Immature natural killer cell (primary cell): ENCODE data around the gene CCDC51. TPM values are rescaled to one million over a fixed set of nuclear protein-coding genes. Genes with fewer than 3 reads are reported as not detected.
A peak's percentile ranks its signal among the peaks of the same experiment; 100 is the strongest.

ENCODE experiments used
- DNase-seq, 3 donors: peaks; one replicate each; pipeline ENCODE4 v3.0.0; 2022; ENCODE audit warnings: mixed read lengths in 1 of 3
- H3K27ac Mint-ChIP-seq, 6 donors: one replicate each; pipeline ENCODE4 v1.8.0; 2020; ENCODE audit warnings: mixed read lengths in 6 of 6, mild to moderate bottlenecking in 5 of 6, inconsistent platforms in 4 of 6, moderate library complexity in 3 of 6
- H3K27me3 Mint-ChIP-seq, 3 donors: one replicate each; pipeline ENCODE4 v1.8.0; 2020 to 2021; ENCODE audit warnings: low read depth in 3 of 3, mild to moderate bottlenecking in 3 of 3, mixed read lengths in 3 of 3, moderate library complexity in 3 of 3, inconsistent platforms in 1 of 3
- H3K36me3 Mint-ChIP-seq, 3 donors: one replicate each; pipeline ENCODE4 v1.8.0; 2020; ENCODE audit warnings: mixed read lengths in 3 of 3, inconsistent platforms in 2 of 3, mild to moderate bottlenecking in 2 of 3
- H3K4me1 Mint-ChIP-seq, 2 donors: one replicate each; pipeline ENCODE4 v1.8.0; 2020; ENCODE audit warnings: inconsistent platforms in 2 of 2, mild to moderate bottlenecking in 2 of 2, mixed read lengths in 2 of 2, moderate library complexity in 1 of 2
- H3K4me3 Mint-ChIP-seq, 5 donors: one replicate each; pipeline ENCODE4 v1.8.0; 2020; ENCODE audit warnings: mild to moderate bottlenecking in 5 of 5, mixed read lengths in 5 of 5, inconsistent platforms in 3 of 5, moderate library complexity in 3 of 5
- H3K9me3 Mint-ChIP-seq, 6 donors: one replicate each; pipeline ENCODE4 v1.8.0; 2020; ENCODE audit warnings: mild to moderate bottlenecking in 6 of 6, mixed read lengths in 6 of 6, inconsistent platforms in 4 of 6, moderate library complexity in 3 of 6
- polyA plus RNA-seq, 3 donors: library from polyadenylated mRNA; unstranded; fragments of 300-500 nt; fragmentation: Illumina TruSeq; gene quantifications; one replicate each; pipeline ENCODE4 v1.2.3, GENCODE V29; 2021

Gene CCDC51
- polyA plus RNA-seq, 3 donors from 2014 or later, result 10.2 to 16.3 (median 10.6) TPM

- no peak overlapping the region for H3K4me3 Mint-ChIP-seq
These were observed 4.0 kb downstream of the CCDC51 start for GRCh38 chr3:48435774-48436476.

GRCh38 chr3:48435223-48435595 lies 4.7 kb downstream of the CCDC51 start:
- no peak for DNase-seq
- Mint-ChIP-seq H3K4me3 (no peak overlapping the region), H3K9me3 (no peaks in the 10 kb centered on the region), H3K36me3 (peaks cover 0 to 7% (median 0%) of the 10 kb centered on the region in 3 donors), H3K27ac (peak overlapping the region in 2 of 6 donors; percentile 42 to 60), H3K4me1 (peaks cover 31 to 38% of the 10 kb centered on the region in 2 donors), H3K27me3 (peaks cover 0 to 6% (median 5%) of the 10 kb centered on the region in 3 donors)

More at GRCh38 chr3:48435774-48436476, 4.0 kb downstream of the CCDC51 start:
- H3K27ac Mint-ChIP-seq, result no peak overlapping the region
- peaks cover 0 to 7% (median 0%) of the 10 kb centered on the region in 3 donors for H3K36me3 Mint-ChIP-seq
- H3K27me3 Mint-ChIP-seq, result peaks cover 4 to 7% (median 6%) of the 10 kb centered on the region in 3 donors
- no peaks in the 10 kb centered on the region for H3K9me3 Mint-ChIP-seq
- peak; percentile 79 to 81 (median 79) for DNase-seq
- H3K4me1 Mint-ChIP-seq, result peaks cover 38 to 40% of the 10 kb centered on the region in 2 donors

DNA sequence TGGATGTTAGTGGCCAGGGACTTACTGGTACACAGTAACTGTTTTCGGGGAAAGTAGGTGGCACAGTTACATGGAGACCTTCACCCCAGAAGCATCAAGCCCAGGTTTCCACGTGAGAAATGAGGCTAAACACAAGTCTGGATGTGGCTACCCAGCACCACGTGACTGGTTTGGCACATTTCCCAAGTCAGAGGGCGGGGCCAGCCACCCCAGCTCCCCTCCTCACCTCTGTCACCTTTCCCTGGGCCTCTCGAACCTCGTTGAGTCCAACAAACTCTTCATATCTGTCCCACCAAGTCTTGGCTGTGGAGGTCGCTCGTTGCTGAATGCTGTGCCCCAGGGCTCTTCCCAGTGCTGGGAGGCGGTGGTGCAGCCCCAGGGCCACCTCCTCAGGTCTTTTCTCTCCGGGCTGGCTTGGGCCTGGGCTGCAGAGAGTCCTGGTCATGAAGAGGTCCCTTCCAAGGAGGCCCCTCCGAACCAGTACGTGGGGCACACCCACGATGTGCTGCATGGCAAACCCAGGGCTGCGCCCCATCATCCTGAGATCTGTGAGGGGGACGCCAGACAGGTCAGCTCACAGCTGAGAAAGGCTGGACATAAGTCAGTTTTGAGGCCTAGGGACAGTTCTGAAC lies 5.2 kb downstream of the CCDC51 start:
- peak overlapping the region in 2 of 6 donors; percentile 18 to 58 for H3K27ac Mint-ChIP-seq
- no peak overlapping the region for H3K4me3 Mint-ChIP-seq
- H3K27me3 Mint-ChIP-seq, result peaks cover 0 to 1% (median under 1%) of the 10 kb centered on the region in 3 donors
- peaks cover 26 to 38% of the 10 kb centered on the region in 2 donors for H3K4me1 Mint-ChIP-seq
- peaks cover 0 to 7% (median 0%) of the 10 kb centered on the region in 3 donors for H3K36me3 Mint-ChIP-seq
- no peak for DNase-seq
- no peaks in the 10 kb centered on the region for H3K9me3 Mint-ChIP-seq

DNA sequence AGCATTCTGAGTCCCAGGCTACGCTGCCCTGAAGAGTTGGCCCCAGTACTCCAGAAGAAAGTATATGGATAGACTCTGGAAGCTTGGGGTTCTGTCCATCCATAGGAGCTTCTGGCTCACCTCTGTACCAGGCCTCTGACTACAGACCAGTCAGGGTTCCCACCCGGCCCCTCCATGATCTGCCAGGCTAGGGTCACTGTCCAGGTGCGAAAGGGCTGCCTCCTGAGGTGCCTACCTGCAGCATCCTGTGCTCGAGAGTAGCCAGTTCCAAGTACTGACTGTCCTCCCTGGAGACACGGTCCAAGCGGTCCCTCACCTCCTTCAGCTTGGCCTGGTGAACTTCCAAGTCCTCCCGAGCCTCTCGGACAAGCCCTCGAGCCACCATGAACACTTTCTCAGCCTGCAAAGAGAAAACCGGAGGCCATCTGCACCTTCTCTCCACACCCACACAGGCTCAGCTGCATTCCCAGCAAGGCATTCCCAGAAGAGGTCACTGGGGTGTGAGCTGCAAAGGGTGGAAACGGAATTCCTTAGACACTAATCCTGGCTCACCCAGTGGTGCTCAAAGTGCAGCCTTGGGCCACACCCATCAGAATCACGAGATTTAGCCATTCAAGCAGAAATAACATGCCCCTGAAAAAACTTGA lies 6.3 kb downstream of the CCDC51 start:
- Mint-ChIP-seq H3K36me3 (peaks cover 0 to 7% (median 0%) of the 10 kb centered on the region in 3 donors), H3K9me3 (no peaks in the 10 kb centered on the region), H3K27ac (no peak overlapping the region), H3K4me1 (peaks cover 15 to 29% of the 10 kb centered on the region in 2 donors), H3K27me3 (no peaks in the 10 kb centered on the region), H3K4me3 (no peak overlapping the region)
- DNase-seq, result no peak

DNA sequence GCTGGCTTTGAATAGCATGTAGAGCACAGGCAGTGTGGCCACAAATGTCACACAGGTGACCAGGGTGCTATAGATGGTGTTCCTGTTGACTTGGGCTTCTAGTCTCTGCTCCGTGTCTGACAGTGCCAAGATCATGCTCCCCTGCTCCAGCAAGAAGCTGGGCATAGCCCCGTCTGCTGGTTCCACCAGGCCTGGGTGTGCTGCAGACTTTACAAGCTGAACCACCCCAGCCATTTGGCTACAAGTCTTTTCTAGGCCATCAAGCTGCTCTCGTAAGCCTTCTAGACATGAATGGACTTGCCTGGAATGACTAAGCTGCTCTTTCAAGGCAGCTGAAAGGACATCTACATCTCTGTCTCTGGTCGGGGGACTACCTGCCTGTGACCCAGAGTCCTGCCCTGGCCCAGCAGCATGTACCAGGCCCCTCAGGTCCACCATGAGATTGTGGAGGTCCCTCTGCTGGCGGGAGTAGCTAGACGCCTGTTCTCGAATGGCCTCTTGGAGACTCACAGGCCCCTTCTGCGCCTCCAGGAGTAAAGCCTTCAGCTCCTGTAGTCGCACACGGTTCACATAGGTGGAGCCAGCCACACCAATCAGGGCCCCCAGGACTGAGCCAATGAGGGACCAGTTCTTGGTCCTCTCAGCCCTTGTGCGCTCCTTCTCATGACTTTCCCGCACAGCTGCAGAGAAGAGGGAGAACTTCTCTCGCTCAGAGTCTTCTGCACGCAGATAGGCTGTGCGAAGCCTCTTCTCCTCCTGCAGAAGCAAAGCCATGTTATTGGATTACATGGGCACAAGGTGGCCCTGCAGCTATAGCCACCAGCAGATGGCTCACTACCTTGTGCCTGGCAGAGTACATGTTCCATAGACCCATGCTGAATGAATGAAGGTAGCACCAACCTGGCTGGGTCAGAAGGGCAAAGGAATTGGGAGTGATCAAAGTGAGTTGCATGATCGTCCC lies 7.2 kb downstream of the CCDC51 start:
- peaks cover 13 to 26% of the 10 kb centered on the region in 2 donors for H3K4me1 Mint-ChIP-seq
- no peaks in the 10 kb centered on the region for H3K9me3 Mint-ChIP-seq
- DNase-seq, result peak in 1 of 3 donors; percentile 16
- H3K4me3 Mint-ChIP-seq, result no peak overlapping the region
- H3K36me3 Mint-ChIP-seq, result peaks cover 0 to 7% (median 0%) of the 10 kb centered on the region in 3 donors
- no peak overlapping the region for H3K27ac Mint-ChIP-seq
- no peaks in the 10 kb centered on the region for H3K27me3 Mint-ChIP-seq

- no peaks in the 10 kb centered on the region for H3K9me3 Mint-ChIP-seq
- peaks cover 2 to 4% (median 3%) of the 10 kb centered on the region in 3 donors for H3K27me3 Mint-ChIP-seq
- peaks cover 0 to 7% (median 0%) of the 10 kb centered on the region in 3 donors for H3K36me3 Mint-ChIP-seq
- H3K27ac Mint-ChIP-seq, result peak overlapping the region in 2 of 6 donors; percentile 20 to 34
- peak overlapping the region; percentile 63 to 83 (median 76) for H3K4me3 Mint-ChIP-seq
- DNase-seq, result no peak
- H3K4me1 Mint-ChIP-seq, result peaks cover 13 to 24% of the 10 kb centered on the region in 2 donors
These were observed 8.5 kb downstream of the CCDC51 start for GRCh38 chr3:48431224-48432029.

- peaks cover 0 to 7% (median 0%) of the 10 kb centered on the region in 3 donors for H3K36me3 Mint-ChIP-seq
- DNase-seq, result no peak
- H3K4me3 Mint-ChIP-seq, result peak overlapping the region; percentile 63 to 83 (median 76)
- H3K9me3 Mint-ChIP-seq, result no peaks in the 10 kb centered on the region
- H3K27ac Mint-ChIP-seq, result peak overlapping the region in 3 of 6 donors; percentile 20 to 40 (median 34)
- H3K4me1 Mint-ChIP-seq, result peaks cover 13 to 24% of the 10 kb centered on the region in 2 donors
- H3K27me3 Mint-ChIP-seq, result peaks cover 2 to 4% (median 3%) of the 10 kb centered on the region in 3 donors
These were observed 9.2 kb downstream of the CCDC51 start for GRCh38 chr3:48430708-48431101.

DNA sequence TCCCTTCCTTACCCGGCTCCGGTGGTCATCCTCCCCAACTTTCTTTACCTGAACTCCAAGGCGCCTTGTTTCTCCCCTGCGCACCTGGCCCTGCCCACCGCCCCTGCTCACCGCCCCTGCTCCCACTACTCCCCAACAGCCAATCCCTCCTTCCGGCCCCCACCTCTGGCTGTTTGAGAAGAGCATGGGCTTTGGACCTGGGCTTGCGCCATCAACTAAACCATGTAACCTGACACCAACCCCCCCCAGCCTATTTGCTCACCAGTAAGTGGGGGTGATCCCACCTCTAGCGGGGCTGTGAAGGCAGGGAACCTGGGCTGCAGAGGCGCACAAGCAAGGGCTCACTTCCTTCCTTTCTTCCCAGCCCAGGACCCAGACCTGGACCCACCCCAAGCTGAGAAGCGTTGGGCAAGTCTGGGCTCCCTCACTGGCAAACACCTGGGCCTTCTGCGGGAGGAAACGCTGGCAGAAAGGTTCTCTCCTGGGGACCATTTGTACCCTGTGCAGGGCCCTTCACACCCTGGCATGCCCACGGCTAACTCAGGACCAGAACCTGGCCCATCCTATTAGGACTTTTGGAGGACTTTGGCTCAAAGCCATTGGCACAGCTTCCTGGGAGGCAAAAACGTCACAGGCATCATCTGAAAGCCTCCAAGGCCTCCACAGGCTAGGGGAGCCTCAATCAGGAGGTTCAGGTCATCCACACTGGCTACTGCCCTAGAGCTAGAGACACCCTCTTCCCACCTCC lies 9.8 kb downstream of the CCDC51 start, which contains the start of gene PLXNB1:
Gene PLXNB1 (minus strand): TSS at position 127 of the 748 bp plus-strand sequence. CDS start 5,475 bp downstream, outside the sequence.
- no peaks in the 10 kb centered on the region for H3K9me3 Mint-ChIP-seq
- H3K27ac Mint-ChIP-seq, result peak within 1 kb of the TSS in 5 of 6 donors; percentile 24 to 83 (median 34)
- H3K4me3 Mint-ChIP-seq, result peak within 1 kb of the TSS; percentile 63 to 83 (median 76)
- H3K4me1 Mint-ChIP-seq, result peaks cover 13 to 22% of the 10 kb centered on the region in 2 donors
- no peak for DNase-seq
- peaks cover 2 to 4% (median 3%) of the 10 kb centered on the region in 3 donors for H3K27me3 Mint-ChIP-seq
- peaks cover 0 to 7% (median 0%) of the 10 kb centered on the region in 3 donors for H3K36me3 Mint-ChIP-seq

- DNase-seq, result peak; percentile 48 to 58 (median 48)
- Mint-ChIP-seq H3K27ac (peak overlapping the region in 2 of 6 donors; percentile 24 to 34), H3K27me3 (peaks cover 2 to 4% (median 3%) of the 10 kb centered on the region in 3 donors), H3K4me3 (peak overlapping the region; percentile 63 to 83 (median 76)), H3K9me3 (no peaks in the 10 kb centered on the region), H3K4me1 (peaks cover 11 to 20% of the 10 kb centered on the region in 2 donors), H3K36me3 (peaks cover 0 to 7% (median 0%) of the 10 kb centered on the region in 3 donors)
These were observed 10.5 kb downstream of the CCDC51 start for GRCh38 chr3:48429317-48429959.

- Mint-ChIP-seq H3K27ac (peak overlapping the region in 1 of 6 donors; percentile 34), H3K9me3 (no peaks in the 10 kb centered on the region), H3K27me3 (peaks cover 2 to 4% (median 3%) of the 10 kb centered on the region in 3 donors), H3K4me3 (peak overlapping the region; percentile 53 to 70 (median 63)), H3K36me3 (peaks cover 0 to 7% (median 0%) of the 10 kb centered on the region in 3 donors), H3K4me1 (peaks cover 5 to 17% of the 10 kb centered on the region in 2 donors)
- DNase-seq, result no peak
These were observed 11.2 kb downstream of the CCDC51 start for GRCh38 chr3:48428572-48429316.
